HepG2 (cell line): Measurements from ENCODE around the gene ARMH1. TPM values are rescaled to one million over a fixed set of nuclear protein-coding genes. Genes with fewer than 3 reads are reported as not detected.

Experiments used
- ARNT2 ChIP-seq: sonication (generic); formaldehyde crosslinking; IDR thresholded peaks from 2 replicates; pipeline ENCODE4 v1.8.0; 2022; ENCODE audit warnings: mild to moderate bottlenecking, low read depth, missing genetic modification reagents, moderate library complexity
- CBX5 ChIP-seq: sonication (generic); formaldehyde crosslinking; IDR thresholded peaks from 2 replicates; pipeline ENCODE4 v1.4.0; 2020; ENCODE audit warnings: missing genetic modification reagents, borderline replicate concordance
- EHMT2 ChIP-seq: fragments of 200-600 bp; sonication (generic); IDR thresholded peaks from 2 replicates; pipeline ENCODE4 v1.7.0; 2017; ENCODE audit warnings: antibody characterized with exemption, low read depth, low read length, borderline replicate concordance
- ELF4 ChIP-seq: sonication (generic); formaldehyde crosslinking; IDR thresholded peaks from 2 replicates; pipeline ENCODE4 v1.5.0; 2020; ENCODE audit warnings: missing genetic modification reagents, mild to moderate bottlenecking, moderate library complexity, borderline replicate concordance
- GATA4 ChIP-seq: sonication (generic); IDR thresholded peaks from 2 replicates; pipeline ENCODE4 v1.6.1; 2016; ENCODE audit warnings: antibody characterized with exemption, low read depth, borderline replicate concordance
- GZF1 ChIP-seq: sonication (generic); formaldehyde crosslinking; IDR thresholded peaks from 2 replicates; pipeline ENCODE4 v1.5.1; 2020; ENCODE audit warnings: mild to moderate bottlenecking, missing genetic modification reagents
- HNF4G ChIP-seq, 2 experiments: sonication (generic) in 1 of 2; formaldehyde crosslinking in 1 of 2; IDR thresholded peaks; 2 replicates each; pipeline versions ENCODE4 v1.4.0 to v1.6.1; 2011 to 2020; ENCODE audit warnings: borderline replicate concordance in 2 of 2, low read depth in 2 of 2, mild to moderate bottlenecking in 2 of 2, low read length in 1 of 2, missing genetic modification reagents in 1 of 2, moderate library complexity in 1 of 2
- HOXA9 ChIP-seq: sonication (generic); formaldehyde crosslinking; IDR thresholded peaks from 2 replicates; pipeline ENCODE4 v1.8.1; 2022; ENCODE audit warnings: missing genetic modification reagents, mild to moderate bottlenecking, moderate library complexity, borderline replicate concordance
- IKZF1 ChIP-seq: fragments of 450-650 bp; IDR thresholded peaks from 2 replicates; pipeline ENCODE4 v1.7.1; 2016
- NFIC ChIP-seq: IDR thresholded peaks from 2 replicates; pipeline ENCODE4 v1.6.1; 2012; ENCODE audit warnings: mild to moderate bottlenecking, low read length, inconsistent platforms
- SATB2 ChIP-seq: sonication (generic); formaldehyde crosslinking; IDR thresholded peaks from 2 replicates; pipeline ENCODE4 v1.5.0; 2020; ENCODE audit warnings: missing genetic modification reagents
- SETDB1 ChIP-seq: sonication (generic); formaldehyde crosslinking; IDR thresholded peaks from 2 replicates; pipeline ENCODE4 v1.5.1; 2020; ENCODE audit warnings: missing genetic modification reagents, mild to moderate bottlenecking, borderline replicate concordance
- SMAD9 ChIP-seq: sonication (generic); formaldehyde crosslinking; IDR thresholded peaks from 2 replicates; pipeline ENCODE4 v1.5.1; 2020; ENCODE audit warnings: mild to moderate bottlenecking, missing genetic modification reagents
- SMC3 ChIP-seq: IDR thresholded peaks from 2 replicates; pipeline ENCODE4 v1.6.1; 2011; ENCODE audit warnings: low read length, improper control_type of control experiment
- SRSF4 ChIP-seq: fragments of 200-400 bp; formaldehyde crosslinking; IDR thresholded peaks from one replicate; pipeline ENCODE4 v1.6.1; 2018; ENCODE audit warnings: mild to moderate bottlenecking, low read depth, low read length, moderate library complexity; ENCODE audit not compliant: poor library complexity, severe bottlenecking
- SRY ChIP-seq: sonication (generic); formaldehyde crosslinking; IDR thresholded peaks from 2 replicates; pipeline ENCODE4 v1.8.0; 2022; ENCODE audit warnings: mild to moderate bottlenecking, missing genetic modification reagents
- STAG1 ChIP-seq: sonication (generic); formaldehyde crosslinking; IDR thresholded peaks from 2 replicates; pipeline ENCODE4 v1.4.0; 2020; ENCODE audit warnings: missing genetic modification reagents
- ZFP90 ChIP-seq: sonication (generic); formaldehyde crosslinking; IDR thresholded peaks from 2 replicates; pipeline ENCODE4 v1.8.0; 2022; ENCODE audit warnings: missing genetic modification reagents, mild to moderate bottlenecking, inconsistent platforms, borderline replicate concordance
- ZNF383 ChIP-seq: sonication (generic); formaldehyde crosslinking; IDR thresholded peaks from 2 replicates; pipeline ENCODE4 v1.4.0; 2020; ENCODE audit warnings: missing genetic modification reagents, mild to moderate bottlenecking, borderline replicate concordance
- ZNF577 ChIP-seq: sonication (generic); formaldehyde crosslinking; IDR thresholded peaks from 2 replicates; pipeline ENCODE4 v1.4.0; 2020; ENCODE audit warnings: mild to moderate bottlenecking, low read depth, missing genetic modification reagents, borderline replicate concordance
- ZNF652 ChIP-seq: IDR thresholded peaks from 2 replicates; pipeline ENCODE4 v1.6.1; 2016; ENCODE audit warnings: low read depth, borderline replicate concordance
- ZNF749 ChIP-seq: sonication (generic); formaldehyde crosslinking; IDR thresholded peaks from 2 replicates; pipeline ENCODE4 v1.8.0; 2022; ENCODE audit warnings: mild to moderate bottlenecking, missing genetic modification reagents, moderate library complexity, borderline replicate concordance
- polyA plus RNA-seq, 8 experiments: library from polyadenylated mRNA; depleted of rRNA in 3 of 8; stranded (reverse) in 7 of 8; unstranded in 1 of 8; fragments of >200 nt; fragmentation: Illumina TruSeq in 4 of 8; extraction: Trizol in 4 of 8; gene quantifications; 2 replicates each; pipeline versions ENCODE4 v1.2.1 to v1.2.3, GENCODE V29; 2011 to 2016; ENCODE audit warnings: low read depth in 4 of 8, missing spikeins in 1 of 8, mixed read lengths in 1 of 8; ENCODE audit not compliant: insufficient read depth in 1 of 8
- total RNA-seq, 5 experiments: library from RNA; depleted of rRNA; stranded (reverse); fragments of >200 nt; fragmentation: Illumina TruSeq; extraction: Trizol; gene quantifications; 2 replicates each; pipeline ENCODE4 v1.2.3, GENCODE V29; 2016; ENCODE audit warnings: low read depth in 1 of 5
- TF ChIP-seq, protein P1 (sequence below): sonication (generic); formaldehyde crosslinking; IDR thresholded peaks from 2 replicates; pipeline ENCODE4 v1.4.0; 2020; ENCODE audit warnings: missing genetic modification reagents
- TF ChIP-seq, protein P2 (sequence below): sonication (generic); formaldehyde crosslinking; IDR thresholded peaks from 2 replicates; pipeline ENCODE4 v1.4.0; 2020; ENCODE audit warnings: mild to moderate bottlenecking, missing genetic modification reagents, borderline replicate concordance

Gene ARMH1
- total and polyA plus RNA-seq, 2 of the 13 experiments (the other 11 are each of a cell fraction or from before 2014, with no cell fraction given): 0.69 TPM; not detected in 1

DNA sequence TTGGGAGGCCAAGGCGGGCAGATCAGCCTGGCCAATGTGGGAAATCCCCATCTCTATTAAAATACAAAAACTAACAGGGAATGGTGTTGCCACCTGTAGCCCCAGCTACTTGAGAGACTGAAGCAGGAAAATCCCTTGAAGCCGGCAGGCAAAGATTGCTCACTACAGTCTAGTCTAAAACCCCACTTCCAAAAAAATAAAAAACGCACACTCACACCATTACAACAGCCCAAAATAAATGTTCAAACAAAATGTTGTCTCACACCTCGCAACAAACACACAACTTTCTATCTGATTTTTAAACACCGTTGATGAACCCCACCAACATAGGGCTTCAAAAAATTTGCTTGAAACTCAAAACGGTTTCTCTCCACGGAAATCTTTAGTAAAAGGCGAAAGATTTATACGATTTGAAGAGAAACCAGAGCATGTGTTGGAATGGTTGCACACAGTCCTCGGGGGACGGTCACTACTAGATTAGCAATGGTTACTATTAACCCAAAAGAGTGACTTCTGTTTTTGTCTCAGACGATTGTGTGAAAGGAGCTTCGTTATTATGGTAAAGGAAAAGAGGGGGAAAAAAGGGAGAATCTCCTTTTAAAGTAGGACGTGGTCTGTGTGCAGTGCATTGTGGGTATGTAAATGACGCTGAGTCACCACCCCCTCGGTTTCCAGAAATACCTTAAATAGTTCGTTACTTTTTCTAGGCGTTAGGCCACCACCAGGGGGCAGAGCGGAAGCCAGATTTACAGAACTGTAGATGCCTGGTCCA, 56.4 kb downstream of the ARMH1 start, which contains the start of gene RNU5D-1 (continued):
- TF ChIP-seq, protein P1, sequence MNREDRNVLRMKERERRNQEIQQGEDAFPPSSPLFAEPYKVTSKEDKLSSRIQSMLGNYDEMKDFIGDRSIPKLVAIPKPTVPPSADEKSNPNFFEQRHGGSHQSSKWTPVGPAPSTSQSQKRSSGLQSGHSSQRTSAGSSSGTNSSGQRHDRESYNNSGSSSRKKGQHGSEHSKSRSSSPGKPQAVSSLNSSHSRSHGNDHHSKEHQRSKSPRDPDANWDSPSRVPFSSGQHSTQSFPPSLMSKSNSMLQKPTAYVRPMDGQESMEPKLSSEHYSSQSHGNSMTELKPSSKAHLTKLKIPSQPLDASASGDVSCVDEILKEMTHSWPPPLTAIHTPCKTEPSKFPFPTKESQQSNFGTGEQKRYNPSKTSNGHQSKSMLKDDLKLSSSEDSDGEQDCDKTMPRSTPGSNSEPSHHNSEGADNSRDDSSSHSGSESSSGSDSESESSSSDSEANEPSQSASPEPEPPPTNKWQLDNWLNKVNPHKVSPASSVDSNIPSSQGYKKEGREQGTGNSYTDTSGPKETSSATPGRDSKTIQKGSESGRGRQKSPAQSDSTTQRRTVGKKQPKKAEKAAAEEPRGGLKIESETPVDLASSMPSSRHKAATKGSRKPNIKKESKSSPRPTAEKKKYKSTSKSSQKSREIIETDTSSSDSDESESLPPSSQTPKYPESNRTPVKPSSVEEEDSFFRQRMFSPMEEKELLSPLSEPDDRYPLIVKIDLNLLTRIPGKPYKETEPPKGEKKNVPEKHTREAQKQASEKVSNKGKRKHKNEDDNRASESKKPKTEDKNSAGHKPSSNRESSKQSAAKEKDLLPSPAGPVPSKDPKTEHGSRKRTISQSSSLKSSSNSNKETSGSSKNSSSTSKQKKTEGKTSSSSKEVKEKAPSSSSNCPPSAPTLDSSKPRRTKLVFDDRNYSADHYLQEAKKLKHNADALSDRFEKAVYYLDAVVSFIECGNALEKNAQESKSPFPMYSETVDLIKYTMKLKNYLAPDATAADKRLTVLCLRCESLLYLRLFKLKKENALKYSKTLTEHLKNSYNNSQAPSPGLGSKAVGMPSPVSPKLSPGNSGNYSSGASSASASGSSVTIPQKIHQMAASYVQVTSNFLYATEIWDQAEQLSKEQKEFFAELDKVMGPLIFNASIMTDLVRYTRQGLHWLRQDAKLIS (CRISPR knock-in tag): no peak
- TF ChIP-seq ELF4 (CRISPR knock-in tag): no peak
- TF ChIP-seq HOXA9: no peak
- TF ChIP-seq EHMT2: no peak
- no peak for TF ChIP-seq GZF1 (CRISPR knock-in tag)
- TF ChIP-seq GATA4: peak; percentile 98
- peak; percentile 60; the same call in 1 of the 2 replicates for TF ChIP-seq ZNF749 (CRISPR knock-in tag)
- TF ChIP-seq HNF4G (IDR thresholded peaks at IDR 0.05; ENCODE audit: borderline replicate concordance, low read depth, low read length): 0 out of 2 replicates have a peak, but pooled peaks have one; percentile 25
- TF ChIP-seq HNF4G (CRISPR knock-in tag; IDR thresholded peaks at IDR 0.05; ENCODE audit: borderline replicate concordance, low read depth): no peak
- TF ChIP-seq NFIC: peak; percentile 79
- no peak for TF ChIP-seq ZNF577 (CRISPR knock-in tag)
- TF ChIP-seq CBX5 (CRISPR knock-in tag): no peak
- TF ChIP-seq, protein P2, sequence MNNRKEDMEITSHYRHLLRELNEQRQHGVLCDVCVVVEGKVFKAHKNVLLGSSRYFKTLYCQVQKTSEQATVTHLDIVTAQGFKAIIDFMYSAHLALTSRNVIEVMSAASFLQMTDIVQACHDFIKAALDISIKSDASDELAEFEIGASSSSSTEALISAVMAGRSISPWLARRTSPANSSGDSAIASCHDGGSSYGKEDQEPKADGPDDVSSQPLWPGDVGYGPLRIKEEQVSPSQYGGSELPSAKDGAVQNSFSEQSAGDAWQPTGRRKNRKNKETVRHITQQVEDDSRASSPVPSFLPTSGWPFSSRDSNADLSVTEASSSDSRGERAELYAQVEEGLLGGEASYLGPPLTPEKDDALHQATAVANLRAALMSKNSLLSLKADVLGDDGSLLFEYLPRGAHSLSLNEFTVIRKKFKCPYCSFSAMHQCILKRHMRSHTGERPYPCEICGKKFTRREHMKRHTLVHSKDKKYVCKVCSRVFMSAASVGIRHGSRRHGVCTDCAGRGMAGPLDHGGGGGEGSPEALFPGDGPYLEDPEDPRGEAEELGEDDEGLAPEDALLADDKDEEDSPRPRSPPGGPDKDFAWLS (CRISPR knock-in tag): no peak
- TF ChIP-seq STAG1 (CRISPR knock-in tag): no peak
- no peak for TF ChIP-seq IKZF1
- 0 out of 2 replicates have a peak, but pooled peaks have one; percentile 31 for TF ChIP-seq SMAD9 (CRISPR knock-in tag)
- no peak; the same call in 1 of the 2 replicates for TF ChIP-seq ZFP90 (CRISPR knock-in tag)
- no peak for TF ChIP-seq SRSF4
- TF ChIP-seq SRY (CRISPR knock-in tag): no peak
- no peak for TF ChIP-seq SATB2 (CRISPR knock-in tag)
- peak; percentile 10; the same call in 1 of the 2 replicates for TF ChIP-seq ZNF652 (CRISPR knock-in tag)
- no peak for TF ChIP-seq ZNF383 (CRISPR knock-in tag)
- peak; percentile 71; the same call in 1 of the 2 replicates for TF ChIP-seq ARNT2 (CRISPR knock-in tag)
- no peak for TF ChIP-seq SETDB1 (CRISPR knock-in tag)
- TF ChIP-seq SMC3: peak; percentile 10; the same call in 1 of the 2 replicates
